A549 (cell line): Measurements from ENCODE around the gene EXOC4.

Experiments
- POLR2A ChIP-seq: IDR thresholded peaks from 2 replicates; pipeline ENCODE4 v1.6.1; 2012; ENCODE audit warnings: mild to moderate bottlenecking, low read length
- RAD21 ChIP-seq, 2 experiments: fragments of >200 bp in 1 of 2; sonication (Bioruptor Twin) in 1 of 2; formaldehyde crosslinking in 1 of 2; IDR thresholded peaks in 1 of 2; conservative IDR thresholded peaks in 1 of 2; 2 replicates in 1 of 2; 3 replicates in 1 of 2; pipeline ENCODE4 v1.6.1; 2012 to 2018; ENCODE audit warnings: inconsistent platforms in 1 of 2
- SMC3 ChIP-seq: fragments of >200 bp; sonication (Bioruptor Twin); formaldehyde crosslinking; IDR thresholded peaks from 3 replicates; pipeline ENCODE4 v1.6.1; 2018; ENCODE audit warnings: inconsistent platforms
- ZFP36 ChIP-seq: fragments of 450-650 bp; IDR thresholded peaks from 2 replicates; pipeline ENCODE4 v1.6.1; 2014; ENCODE audit warnings: borderline replicate concordance; ENCODE audit not compliant: partially characterized antibody
- TF ChIP-seq, protein P1 (sequence below): fragments of >200 bp; sonication (Bioruptor Twin); formaldehyde crosslinking; IDR thresholded peaks from 3 replicates; pipeline ENCODE4 v1.5.1; 2016
- TF ChIP-seq, protein P2 (sequence below): fragments of >200 bp; sonication (Bioruptor Twin); formaldehyde crosslinking; IDR thresholded peaks from 2 replicates; pipeline ENCODE4 v1.6.1; 2016
- TF ChIP-seq, protein P3 (sequence below): fragments of 450-650 bp; IDR thresholded peaks from 2 replicates; pipeline ENCODE4 v1.6.1; 2014; ENCODE audit warnings: antibody characterized with exemption

DNA sequence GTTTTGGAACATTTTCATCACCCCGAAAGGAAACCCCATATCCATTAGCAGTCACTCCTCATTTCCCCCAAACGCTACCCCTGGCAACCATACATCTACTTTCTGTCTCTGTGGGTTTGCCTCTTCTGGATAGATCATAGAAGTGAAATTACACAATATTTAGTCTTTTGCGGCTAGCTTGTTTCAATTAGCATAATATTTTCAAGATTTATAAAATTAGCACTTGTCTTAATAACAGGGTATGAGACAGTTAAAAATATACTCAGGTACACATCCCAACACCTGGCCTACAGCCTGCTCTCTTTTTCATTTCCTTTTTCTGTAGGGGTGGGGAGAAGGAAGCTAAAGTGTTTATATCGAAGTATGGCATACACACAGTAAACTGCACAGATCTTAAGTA is 792.8 kb downstream of the EXOC4 start:
- TF ChIP-seq, protein P1, sequence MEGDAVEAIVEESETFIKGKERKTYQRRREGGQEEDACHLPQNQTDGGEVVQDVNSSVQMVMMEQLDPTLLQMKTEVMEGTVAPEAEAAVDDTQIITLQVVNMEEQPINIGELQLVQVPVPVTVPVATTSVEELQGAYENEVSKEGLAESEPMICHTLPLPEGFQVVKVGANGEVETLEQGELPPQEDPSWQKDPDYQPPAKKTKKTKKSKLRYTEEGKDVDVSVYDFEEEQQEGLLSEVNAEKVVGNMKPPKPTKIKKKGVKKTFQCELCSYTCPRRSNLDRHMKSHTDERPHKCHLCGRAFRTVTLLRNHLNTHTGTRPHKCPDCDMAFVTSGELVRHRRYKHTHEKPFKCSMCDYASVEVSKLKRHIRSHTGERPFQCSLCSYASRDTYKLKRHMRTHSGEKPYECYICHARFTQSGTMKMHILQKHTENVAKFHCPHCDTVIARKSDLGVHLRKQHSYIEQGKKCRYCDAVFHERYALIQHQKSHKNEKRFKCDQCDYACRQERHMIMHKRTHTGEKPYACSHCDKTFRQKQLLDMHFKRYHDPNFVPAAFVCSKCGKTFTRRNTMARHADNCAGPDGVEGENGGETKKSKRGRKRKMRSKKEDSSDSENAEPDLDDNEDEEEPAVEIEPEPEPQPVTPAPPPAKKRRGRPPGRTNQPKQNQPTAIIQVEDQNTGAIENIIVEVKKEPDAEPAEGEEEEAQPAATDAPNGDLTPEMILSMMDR: no peak
- TF ChIP-seq, protein P2, sequence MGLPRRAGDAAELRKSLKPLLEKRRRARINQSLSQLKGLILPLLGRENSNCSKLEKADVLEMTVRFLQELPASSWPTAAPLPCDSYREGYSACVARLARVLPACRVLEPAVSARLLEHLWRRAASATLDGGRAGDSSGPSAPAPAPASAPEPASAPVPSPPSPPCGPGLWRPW: no peak
- TF ChIP-seq POLR2A: no peak
- TF ChIP-seq ZFP36: no peak
- TF ChIP-seq, protein P3, sequence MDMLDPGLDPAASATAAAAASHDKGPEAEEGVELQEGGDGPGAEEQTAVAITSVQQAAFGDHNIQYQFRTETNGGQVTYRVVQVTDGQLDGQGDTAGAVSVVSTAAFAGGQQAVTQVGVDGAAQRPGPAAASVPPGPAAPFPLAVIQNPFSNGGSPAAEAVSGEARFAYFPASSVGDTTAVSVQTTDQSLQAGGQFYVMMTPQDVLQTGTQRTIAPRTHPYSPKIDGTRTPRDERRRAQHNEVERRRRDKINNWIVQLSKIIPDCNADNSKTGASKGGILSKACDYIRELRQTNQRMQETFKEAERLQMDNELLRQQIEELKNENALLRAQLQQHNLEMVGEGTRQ: no peak
- no peak for TF ChIP-seq SMC3
- TF ChIP-seq RAD21 (conservative IDR thresholded peaks at IDR 0.05 in 1 of 2, IDR thresholded peaks at IDR 0.05 in 1 of 2): no peak
